ENCODE data around the gene TSTD1. TPM values are rescaled to one million over a fixed set of nuclear protein-coding genes. Genes with fewer than 3 reads are reported as not detected.
"Not testable (repeated sequence)": the region's sequence is repeated elsewhere in the genome, so short reads cannot be mapped to it uniquely, and the experiment has no call there.

TSTD1 gene
- total RNA-seq, 1 experiment from 2014 or later: 20.1 TPM

GRCh38 chr1:161016683-161017082, 22.1 kb downstream of the TSTD1 start:
- H3K4me3 ChIP-seq (ENCODE audit: low read depth in 2 of 2, low read length in 2 of 2); H3K27ac ChIP-seq (ENCODE audit: low read length); CTCF ChIA-PET; BruUV-seq (replicated peaks); H3K36me3 ChIP-seq (ENCODE audit: control insufficient read depth, insufficient read depth, low read length); H3K27me3 ChIP-seq (ENCODE audit: control insufficient read depth, insufficient read depth, low read length); DNase-seq (ENCODE audit: low read depth, low spot score); intact Hi-C loops (cut with micrococcal nuclease; ENCODE audit: unreplicated experiment); H3K9me3 ChIP-seq (ENCODE audit: control insufficient read depth, insufficient read depth, low read depth, low read length); ATAC-seq; POLR2A ChIA-PET; in situ Hi-C loops (cut with HindIII; ENCODE audit: low pct_unique_long_range_greater_than_20kb, low sequenced_read_pairs): not testable (repeated sequence)
- H3K4me1 ChIP-seq (ENCODE audit: control insufficient read depth, insufficient read depth, low read length): peaks cover 30% of the 10 kb centered on the region

DNA sequence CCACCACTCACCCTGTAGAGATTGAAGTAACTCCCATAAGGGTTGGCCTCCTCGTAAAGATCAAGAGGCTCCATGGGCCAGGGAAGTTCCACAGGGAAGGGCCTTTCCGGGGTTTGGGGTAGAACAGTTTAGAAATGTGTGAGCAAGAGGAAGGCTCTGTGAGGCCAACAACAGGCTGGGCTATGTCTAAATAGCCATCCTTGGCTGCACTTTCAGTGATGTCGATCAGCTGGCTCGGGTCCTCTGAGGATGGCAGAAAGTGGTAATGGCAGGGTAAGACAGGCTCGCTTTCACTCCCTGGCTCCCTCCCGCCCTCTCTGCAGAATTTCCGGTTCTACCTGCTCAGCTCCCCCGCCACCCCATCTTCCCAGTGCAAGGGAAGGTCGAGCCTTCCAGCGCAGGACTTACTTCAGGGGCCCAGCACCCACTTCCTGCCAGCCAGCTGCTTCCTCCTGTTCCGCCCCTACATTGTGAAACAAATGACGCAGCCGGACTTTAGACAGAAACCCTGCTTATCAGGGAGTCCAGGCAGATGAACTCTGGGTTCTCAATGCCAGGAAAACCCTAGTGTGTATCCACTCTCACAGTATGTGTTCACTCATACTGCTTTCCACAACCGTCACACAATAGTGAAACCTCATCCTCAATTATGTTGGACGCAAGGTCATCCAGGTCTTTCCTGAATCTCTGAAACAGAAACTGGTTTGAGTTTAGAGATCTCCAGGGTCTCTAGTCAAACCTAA, 25.1 kb downstream of the TSTD1 start:
- ATAC-seq (peak; percentile 88), DNase-seq (ENCODE audit: low read depth, low spot score) (no peak)
- no peaks in the 10 kb centered on the region for H3K9me3 ChIP-seq (ENCODE audit: control insufficient read depth, insufficient read depth, low read depth, low read length)
- peak overlapping the region; percentile 20 to 43 for H3K4me3 ChIP-seq (ENCODE audit: low read depth in 2 of 2, low read length in 2 of 2)
- no peaks in the 10 kb centered on the region for H3K27me3 ChIP-seq (ENCODE audit: control insufficient read depth, insufficient read depth, low read length)
- peaks cover 21% of the 10 kb centered on the region for H3K4me1 ChIP-seq (ENCODE audit: control insufficient read depth, insufficient read depth, low read length)
- intact Hi-C loops (cut with micrococcal nuclease; ENCODE audit: unreplicated experiment) (no loop called here), in situ Hi-C loops (cut with HindIII; ENCODE audit: low pct_unique_long_range_greater_than_20kb, low sequenced_read_pairs) (no loop called here)
- ChIA-PET POLR2A (no interaction called here), CTCF (interaction anchor here (1.1 kb wide), 1 partner anchor 16 kb away, joined by 3 read pairs; no protein-coding TSS in a partner anchor)
- TF ChIP-seq, protein P1, sequence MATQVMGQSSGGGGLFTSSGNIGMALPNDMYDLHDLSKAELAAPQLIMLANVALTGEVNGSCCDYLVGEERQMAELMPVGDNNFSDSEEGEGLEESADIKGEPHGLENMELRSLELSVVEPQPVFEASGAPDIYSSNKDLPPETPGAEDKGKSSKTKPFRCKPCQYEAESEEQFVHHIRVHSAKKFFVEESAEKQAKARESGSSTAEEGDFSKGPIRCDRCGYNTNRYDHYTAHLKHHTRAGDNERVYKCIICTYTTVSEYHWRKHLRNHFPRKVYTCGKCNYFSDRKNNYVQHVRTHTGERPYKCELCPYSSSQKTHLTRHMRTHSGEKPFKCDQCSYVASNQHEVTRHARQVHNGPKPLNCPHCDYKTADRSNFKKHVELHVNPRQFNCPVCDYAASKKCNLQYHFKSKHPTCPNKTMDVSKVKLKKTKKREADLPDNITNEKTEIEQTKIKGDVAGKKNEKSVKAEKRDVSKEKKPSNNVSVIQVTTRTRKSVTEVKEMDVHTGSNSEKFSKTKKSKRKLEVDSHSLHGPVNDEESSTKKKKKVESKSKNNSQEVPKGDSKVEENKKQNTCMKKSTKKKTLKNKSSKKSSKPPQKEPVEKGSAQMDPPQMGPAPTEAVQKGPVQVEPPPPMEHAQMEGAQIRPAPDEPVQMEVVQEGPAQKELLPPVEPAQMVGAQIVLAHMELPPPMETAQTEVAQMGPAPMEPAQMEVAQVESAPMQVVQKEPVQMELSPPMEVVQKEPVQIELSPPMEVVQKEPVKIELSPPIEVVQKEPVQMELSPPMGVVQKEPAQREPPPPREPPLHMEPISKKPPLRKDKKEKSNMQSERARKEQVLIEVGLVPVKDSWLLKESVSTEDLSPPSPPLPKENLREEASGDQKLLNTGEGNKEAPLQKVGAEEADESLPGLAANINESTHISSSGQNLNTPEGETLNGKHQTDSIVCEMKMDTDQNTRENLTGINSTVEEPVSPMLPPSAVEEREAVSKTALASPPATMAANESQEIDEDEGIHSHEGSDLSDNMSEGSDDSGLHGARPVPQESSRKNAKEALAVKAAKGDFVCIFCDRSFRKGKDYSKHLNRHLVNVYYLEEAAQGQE (IDR thresholded peaks at IDR 0.05; ENCODE audit: insufficient read depth in 1 of 2, low read depth in 2 of 2, low read length in 1 of 2): no peak
- TF ChIP-seq CTCF (IDR thresholded peaks at IDR 0.05) (no peak), TCF7L2 (IDR thresholded peaks at IDR 0.05; ENCODE audit: low read depth, low read length) (no peak), POLR2AphosphoS5 (IDR thresholded peaks at IDR 0.05; ENCODE audit: low read depth, low read length) (no peak)
- H3K36me3 ChIP-seq (ENCODE audit: control insufficient read depth, insufficient read depth, low read length): no peaks in the 10 kb centered on the region
- H3K27ac ChIP-seq (ENCODE audit: low read length): peak overlapping the region; percentile 81
- no TSS peak for BruUV-seq (replicated peaks)

GRCh38 chr1:161013131-161013487, 25.7 kb downstream of the TSTD1 start:
- no peaks in the 10 kb centered on the region for H3K27me3 ChIP-seq (ENCODE audit: control insufficient read depth, insufficient read depth, low read length)
- H3K9me3 ChIP-seq (ENCODE audit: control insufficient read depth, insufficient read depth, low read depth, low read length): no peaks in the 10 kb centered on the region
- H3K27ac ChIP-seq (ENCODE audit: low read length): peak overlapping the region; percentile 81
- no peaks in the 10 kb centered on the region for H3K36me3 ChIP-seq (ENCODE audit: control insufficient read depth, insufficient read depth, low read length)
- ChIA-PET POLR2A (no interaction called here), CTCF (interaction anchor here (1.1 kb wide), 1 partner anchor 16 kb away, joined by 3 read pairs; no protein-coding TSS in a partner anchor)
- BruUV-seq (replicated peaks): no TSS peak
- peaks cover 16% of the 10 kb centered on the region for H3K4me1 ChIP-seq (ENCODE audit: control insufficient read depth, insufficient read depth, low read length)
- intact Hi-C loops (cut with micrococcal nuclease; ENCODE audit: unreplicated experiment) (no loop called here), in situ Hi-C loops (cut with HindIII; ENCODE audit: low pct_unique_long_range_greater_than_20kb, low sequenced_read_pairs) (no loop called here)
- peak; percentile 40 for ATAC-seq
- TF ChIP-seq TCF7L2 (IDR thresholded peaks at IDR 0.05; ENCODE audit: low read depth, low read length): no peak
- TF ChIP-seq CTCF (IDR thresholded peaks at IDR 0.05): no peak
- TF ChIP-seq, protein P1 (IDR thresholded peaks at IDR 0.05; ENCODE audit: insufficient read depth in 1 of 2, low read depth in 2 of 2, low read length in 1 of 2): no peak
- no peak for TF ChIP-seq POLR2AphosphoS5 (IDR thresholded peaks at IDR 0.05; ENCODE audit: low read depth, low read length)
- TF ChIP-seq SIN3A (IDR thresholded peaks at IDR 0.05; ENCODE audit: borderline replicate concordance, insufficient read depth, low read depth, low read length): no peak
- H3K4me3 ChIP-seq (ENCODE audit: low read depth in 2 of 2, low read length in 2 of 2): peak overlapping the region in 1 of 2 experiments; percentile 43; a peak in 3 of 4 replicates
- no peak for DNase-seq (ENCODE audit: low read depth, low spot score)
